Thoracic aorta (tissue), 2 donors: Measurements from ENCODE around the gene ALDH6A1. TPM values are rescaled to one million over a fixed set of nuclear protein-coding genes. Genes with fewer than 3 reads are reported as not detected.

Source experiments
- ATAC-seq: fragments of 150-250 bp; one replicate; pipeline ENCODE4 v1.8.0; 2017; ENCODE audit warnings: low read depth; ENCODE audit not compliant: insufficient number of reproducible peaks, low FRiP score
- DNase-seq: peaks from one replicate; pipeline ENCODE4 v3.0.0-alpha.2; 2020; ENCODE audit warnings: low spot score
- H3K27ac ChIP-seq, 2 donors: fragments of 200-600 bp; sonication (generic); 1 replicate in 1 of 2; 2 replicates in 1 of 2; pipeline ENCODE4 v1.5.1; 2016; ENCODE audit warnings: mild to moderate bottlenecking in 2 of 2, moderate library complexity in 2 of 2
- H3K27me3 ChIP-seq: fragments of 200-600 bp; sonication (generic); replicated peaks from 2 replicates; pipeline ENCODE4 v1.6.0; 2016; ENCODE audit warnings: mild to moderate bottlenecking; ENCODE audit not compliant: insufficient read depth
- H3K36me3 ChIP-seq: fragments of 200-600 bp; sonication (generic); one replicate; pipeline ENCODE4 v1.5.1; 2016
- H3K4me1 ChIP-seq, 2 donors: fragments of 200-600 bp; sonication (generic); 1 replicate in 1 of 2; 2 replicates in 1 of 2; pipeline versions ENCODE4 v1.5.1 to v1.6.0; 2016; ENCODE audit warnings: low read depth in 2 of 2, mild to moderate bottlenecking in 1 of 2; ENCODE audit not compliant: control insufficient read depth in 1 of 2
- H3K4me3 ChIP-seq: fragments of 200-600 bp; sonication (generic); 2 replicates; pipeline ENCODE4 v1.5.1; 2016; ENCODE audit warnings: mild to moderate bottlenecking
- H3K9me3 ChIP-seq: fragments of 200-600 bp; sonication (generic); 2 replicates; pipeline ENCODE4 v1.5.1; 2016
- CTCF ChIP-seq: fragments of 200-600 bp; sonication (generic); IDR thresholded peaks from one replicate; pipeline ENCODE4 v1.5.1; 2019; ENCODE audit warnings: antibody characterized with exemption
- total RNA-seq, 2 donors: library from RNA; depleted of rRNA; stranded (reverse); fragments of >200 nt; gene quantifications; one replicate each; pipeline versions ENCODE4 v1.1.0 to v1.2.3, GENCODE V29; 2016

Gene ALDH6A1
- total RNA-seq, 2 donors from 2014 or later, result 20.3 to 28.5 TPM

GRCh38 chr14:74085047-74085637 lies 889 bp upstream of the ALDH6A1 start:
- Histone ChIP-seq H3K27me3 (no peaks in the 10 kb centered on the region), H3K9me3 (no peaks in the 10 kb centered on the region), H3K36me3 (no peaks in the 10 kb centered on the region), H3K27ac (peak overlapping the region; percentile 73 to 82), H3K4me1 (peaks cover 16 to 23% of the 10 kb centered on the region in 2 donors), H3K4me3 (peak overlapping the region; percentile 90)
- DNase-seq, result no peak
- no peak for TF ChIP-seq CTCF
- peak; percentile 5 for ATAC-seq

GRCh38 chr14:74083784-74084276 lies 423 bp downstream of the ALDH6A1 start:
- Histone ChIP-seq H3K4me1 (peaks cover 16 to 23% of the 10 kb centered on the region in 2 donors), H3K27ac (peak overlapping the region; percentile 61 to 68), H3K36me3 (no peaks in the 10 kb centered on the region), H3K9me3 (no peaks in the 10 kb centered on the region), H3K27me3 (no peaks in the 10 kb centered on the region), H3K4me3 (peak overlapping the region; percentile 73)
- TF ChIP-seq CTCF, result no peak
- ATAC-seq (peak; percentile 5), DNase-seq (no peak)

GRCh38 chr14:74083161-74083560 lies 1.1 kb downstream of the ALDH6A1 start:
- H3K4me1 ChIP-seq, result peaks cover 16 to 23% of the 10 kb centered on the region in 2 donors
- H3K27ac ChIP-seq, result no peak overlapping the region
- no peaks in the 10 kb centered on the region for H3K36me3 ChIP-seq
- DNase-seq (no peak), ATAC-seq (no peak)
- TF ChIP-seq CTCF, result no peak
- no peaks in the 10 kb centered on the region for H3K9me3 ChIP-seq
- peak overlapping the region; percentile 73 for H3K4me3 ChIP-seq
- H3K27me3 ChIP-seq, result no peaks in the 10 kb centered on the region

- no peaks in the 10 kb centered on the region for H3K9me3 ChIP-seq
- DNase-seq, result no peak
- no peak for ATAC-seq
Measured at GRCh38 chr14:74081491-74081890, 2.8 kb downstream of the ALDH6A1 start.

More at GRCh38 chr14:74081491-74081890, 2.8 kb downstream of the ALDH6A1 start:
- H3K27me3 ChIP-seq, result no peaks in the 10 kb centered on the region
- H3K27ac ChIP-seq, result no peak overlapping the region
- H3K4me3 ChIP-seq, result no peak overlapping the region
- no peaks in the 10 kb centered on the region for H3K36me3 ChIP-seq
- peaks cover 15 to 23% of the 10 kb centered on the region in 2 donors for H3K4me1 ChIP-seq
- no peak for TF ChIP-seq CTCF
